GM12878 (cell line): ENCODE measurements around the gene ANKRD31. TPM values are rescaled to one million over a fixed set of nuclear protein-coding genes. Genes with fewer than 3 reads are reported as not detected.

Experiments
- CBX5 ChIP-seq: sonication (generic); IDR thresholded peaks from 2 replicates; pipeline ENCODE4 v1.6.1; 2016; ENCODE audit warnings: low read depth, moderate library complexity, mild to moderate bottlenecking, inconsistent platforms
- HDAC6 ChIP-seq: fragments of 200-600 bp; sonication (generic); IDR thresholded peaks from one replicate; pipeline ENCODE4 v1.8.0; 2017; ENCODE audit warnings: antibody characterized with exemption; ENCODE audit not compliant: unreplicated experiment
- MYB ChIP-seq: fragments of 150-350 bp; IDR thresholded peaks from 2 replicates; pipeline ENCODE4 v1.6.1; 2014; ENCODE audit warnings: mild to moderate bottlenecking, low read depth, low read length, borderline replicate concordance
- PBX3 ChIP-seq: IDR thresholded peaks from 2 replicates; pipeline ENCODE4 v1.6.1; 2011; ENCODE audit warnings: mild to moderate bottlenecking, low read depth, low read length, moderate library complexity; ENCODE audit not compliant: insufficient replicate concordance
- TBL1XR1 ChIP-seq: IDR thresholded peaks from 2 replicates; pipeline ENCODE4 v1.6.1; 2012; ENCODE audit warnings: low read depth, low read length, improper control_type of control experiment
- WRNIP1 ChIP-seq: IDR thresholded peaks from 2 replicates; pipeline ENCODE4 v1.6.1; 2011; ENCODE audit warnings: low read depth, low read length, improper control_type of control experiment, borderline replicate concordance
- polyA plus RNA-seq, 11 experiments: library from polyadenylated mRNA; depleted of rRNA in 4 of 11; unstranded in 6 of 11; stranded (reverse) in 5 of 11; fragments of >200 nt; fragmentation: Nextera tagmentation in 4 of 11; fragmentation: Illumina TruSeq in 1 of 11; extraction: Ambion mirVana in 4 of 11; extraction: Trizol in 1 of 11; gene quantifications; 1 replicate in 1 of 11; 2 replicates in 10 of 11; pipeline versions ENCODE4 v1.2.1 to v1.2.3, GENCODE V29; 2011 to 2016; ENCODE audit warnings: inconsistent platforms in 2 of 11, missing spikeins in 2 of 11, low read depth in 1 of 11
- total RNA-seq, 4 experiments: library from RNA; depleted of rRNA in 3 of 4; stranded (reverse); fragments of >200 nt in 3 of 4; fragmentation: Illumina TruSeq in 1 of 4; extraction: Trizol in 1 of 4; gene quantifications; 2 replicates each; pipeline versions ENCODE4 v1.2.1 to v1.2.3, GENCODE V29; 2013 to 2021
- TF ChIP-seq, protein P1 (sequence below): IDR thresholded peaks from 2 replicates; pipeline ENCODE4 v1.6.1; 2012; ENCODE audit warnings: mild to moderate bottlenecking, low read depth, low read length
- TF ChIP-seq, protein P2 (sequence below): fragments of 450-650 bp; IDR thresholded peaks from 2 replicates; pipeline ENCODE4 v1.6.1; 2017; ENCODE audit warnings: borderline replicate concordance

ANKRD31 gene
- total and polyA plus RNA-seq, 10 of the 15 experiments (the other 5 are each of a cell fraction or from before 2014, with no cell fraction given), result under 0.01 to 0.10 (median 0.04) TPM; not detected in 3

DNA sequence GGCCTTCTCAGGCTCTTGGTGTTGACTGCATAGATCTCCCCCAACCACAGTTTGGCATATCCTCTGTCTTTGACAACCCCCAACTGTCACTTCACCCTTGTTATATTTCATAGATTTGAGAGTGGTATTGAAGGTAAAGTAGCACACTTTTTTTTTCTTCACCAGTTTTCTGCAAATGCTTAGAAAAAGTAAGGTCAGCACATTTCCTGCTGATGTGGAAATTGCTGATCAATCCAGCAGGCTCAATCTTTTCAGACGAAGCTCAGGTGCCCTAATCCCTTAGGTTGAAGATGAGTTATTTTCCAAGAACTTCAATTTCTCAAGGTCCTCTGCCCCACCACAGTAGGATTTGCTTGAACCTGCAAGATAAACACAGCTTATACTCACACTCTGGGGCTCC lies 38.5 kb upstream of the ANKRD31 start (continued):
- TF ChIP-seq WRNIP1 (no peak), MYB (no peak), CBX5 (no peak), HDAC6 (no peak), TBL1XR1 (no peak), PBX3 (no peak)
- TF ChIP-seq, protein P1, sequence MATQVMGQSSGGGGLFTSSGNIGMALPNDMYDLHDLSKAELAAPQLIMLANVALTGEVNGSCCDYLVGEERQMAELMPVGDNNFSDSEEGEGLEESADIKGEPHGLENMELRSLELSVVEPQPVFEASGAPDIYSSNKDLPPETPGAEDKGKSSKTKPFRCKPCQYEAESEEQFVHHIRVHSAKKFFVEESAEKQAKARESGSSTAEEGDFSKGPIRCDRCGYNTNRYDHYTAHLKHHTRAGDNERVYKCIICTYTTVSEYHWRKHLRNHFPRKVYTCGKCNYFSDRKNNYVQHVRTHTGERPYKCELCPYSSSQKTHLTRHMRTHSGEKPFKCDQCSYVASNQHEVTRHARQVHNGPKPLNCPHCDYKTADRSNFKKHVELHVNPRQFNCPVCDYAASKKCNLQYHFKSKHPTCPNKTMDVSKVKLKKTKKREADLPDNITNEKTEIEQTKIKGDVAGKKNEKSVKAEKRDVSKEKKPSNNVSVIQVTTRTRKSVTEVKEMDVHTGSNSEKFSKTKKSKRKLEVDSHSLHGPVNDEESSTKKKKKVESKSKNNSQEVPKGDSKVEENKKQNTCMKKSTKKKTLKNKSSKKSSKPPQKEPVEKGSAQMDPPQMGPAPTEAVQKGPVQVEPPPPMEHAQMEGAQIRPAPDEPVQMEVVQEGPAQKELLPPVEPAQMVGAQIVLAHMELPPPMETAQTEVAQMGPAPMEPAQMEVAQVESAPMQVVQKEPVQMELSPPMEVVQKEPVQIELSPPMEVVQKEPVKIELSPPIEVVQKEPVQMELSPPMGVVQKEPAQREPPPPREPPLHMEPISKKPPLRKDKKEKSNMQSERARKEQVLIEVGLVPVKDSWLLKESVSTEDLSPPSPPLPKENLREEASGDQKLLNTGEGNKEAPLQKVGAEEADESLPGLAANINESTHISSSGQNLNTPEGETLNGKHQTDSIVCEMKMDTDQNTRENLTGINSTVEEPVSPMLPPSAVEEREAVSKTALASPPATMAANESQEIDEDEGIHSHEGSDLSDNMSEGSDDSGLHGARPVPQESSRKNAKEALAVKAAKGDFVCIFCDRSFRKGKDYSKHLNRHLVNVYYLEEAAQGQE, result no peak
- TF ChIP-seq, protein P2, sequence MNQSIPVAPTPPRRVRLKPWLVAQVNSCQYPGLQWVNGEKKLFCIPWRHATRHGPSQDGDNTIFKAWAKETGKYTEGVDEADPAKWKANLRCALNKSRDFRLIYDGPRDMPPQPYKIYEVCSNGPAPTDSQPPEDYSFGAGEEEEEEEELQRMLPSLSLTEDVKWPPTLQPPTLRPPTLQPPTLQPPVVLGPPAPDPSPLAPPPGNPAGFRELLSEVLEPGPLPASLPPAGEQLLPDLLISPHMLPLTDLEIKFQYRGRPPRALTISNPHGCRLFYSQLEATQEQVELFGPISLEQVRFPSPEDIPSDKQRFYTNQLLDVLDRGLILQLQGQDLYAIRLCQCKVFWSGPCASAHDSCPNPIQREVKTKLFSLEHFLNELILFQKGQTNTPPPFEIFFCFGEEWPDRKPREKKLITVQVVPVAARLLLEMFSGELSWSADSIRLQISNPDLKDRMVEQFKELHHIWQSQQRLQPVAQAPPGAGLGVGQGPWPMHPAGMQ, result no peak
